HPDE6-E6E7 (cell line): Measurements from ENCODE around the gene ATP9A.

Experiments used
- DNase-seq: peaks from one replicate; pipeline ENCODE4 v3.0.0; 2011; ENCODE audit warnings: missing footprints; ENCODE audit errors: extremely low spot score

Gene ATP9A

DNA sequence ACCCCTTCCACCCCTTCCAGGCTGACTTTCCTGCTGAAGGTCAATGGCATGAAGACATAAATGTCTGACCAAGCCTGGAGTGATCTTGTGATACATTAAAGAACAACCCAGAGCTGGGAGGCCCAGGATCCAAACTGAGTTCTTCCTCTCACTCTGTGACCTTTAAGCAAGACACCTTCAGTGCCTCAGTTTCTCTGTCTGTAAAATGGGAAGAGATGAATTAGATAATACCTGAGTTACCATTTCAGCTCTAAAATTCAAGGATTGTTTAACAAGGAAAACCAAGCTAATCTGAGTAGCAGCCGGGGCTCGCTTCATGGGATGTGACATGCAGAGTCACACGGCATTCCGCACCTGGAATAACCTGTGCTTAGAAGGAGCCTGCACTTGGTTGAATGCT lies 218.7 kb downstream of the ATP9A start:
- no peak for DNase-seq

DNA sequence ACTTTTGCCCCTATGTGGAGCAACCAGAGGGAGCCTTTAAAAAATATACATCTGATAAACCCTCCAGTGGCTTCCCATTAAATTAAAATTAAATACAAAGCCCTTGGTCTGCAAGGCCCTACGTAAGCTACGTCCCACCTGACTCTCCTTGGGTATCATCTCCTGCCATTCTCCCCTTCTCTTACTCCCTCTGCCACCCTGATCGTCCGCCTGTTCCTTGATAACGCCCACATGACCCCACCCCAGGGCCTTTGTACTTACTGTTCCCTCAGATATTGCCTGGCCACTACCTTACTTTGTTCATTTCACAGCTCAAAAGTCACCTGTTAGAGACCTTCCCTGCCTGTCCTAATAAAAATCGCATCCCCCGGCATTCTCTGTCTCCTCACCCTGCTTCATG lies 220.2 kb downstream of the ATP9A start:
- no peak for DNase-seq
